Stimulated activated CD8-positive, alpha-beta memory T cell treated with anti-CD3 and anti-CD28 coated beads, Interleukin-7, amount 100 ng/mL, for 24 hours (primary cell): ENCODE measurements around the gene NKAIN1.

ENCODE experiments used
- DNase-seq: peaks from one replicate; pipeline ENCODE4 v3.0.0-alpha.2; 2020; ENCODE audit warnings: low read depth

NKAIN1 gene

GRCh38 chr1:31232689-31233088 lies 7.0 kb downstream of the NKAIN1 start:
- DNase-seq, result no peak

- no peak for DNase-seq
Measured at GRCh38 chr1:31231802-31232201, 7.9 kb downstream of the NKAIN1 start.

- no peak for DNase-seq
Measured at GRCh38 chr1:31230378-31230777, 9.3 kb downstream of the NKAIN1 start.

GRCh38 chr1:31228986-31229385 lies 10.7 kb downstream of the NKAIN1 start:
- no peak for DNase-seq

GRCh38 chr1:31227891-31228568 lies 11.7 kb downstream of the NKAIN1 start:
- DNase-seq, result no peak

- DNase-seq, result no peak
Measured at GRCh38 chr1:31224068-31224467, 15.6 kb downstream of the NKAIN1 start.

GRCh38 chr1:31222176-31222575 lies 17.5 kb downstream of the NKAIN1 start:
- no peak for DNase-seq

- no peak for DNase-seq
Measured at GRCh38 chr1:31221072-31221471, 18.6 kb downstream of the NKAIN1 start.

GRCh38 chr1:31219489-31219888 lies 20.2 kb downstream of the NKAIN1 start:
- DNase-seq, result no peak

GRCh38 chr1:31218705-31219104 lies 21.0 kb downstream of the NKAIN1 start:
- DNase-seq, result no peak

GRCh38 chr1:31216016-31216415 lies 23.7 kb downstream of the NKAIN1 start:
- no peak for DNase-seq

- DNase-seq, result no peak
Measured at GRCh38 chr1:31215065-31215570, 24.6 kb downstream of the NKAIN1 start.

GRCh38 chr1:31214316-31215064 lies 25.2 kb downstream of the NKAIN1 start:
- DNase-seq, result no peak

- DNase-seq, result no peak
Measured at GRCh38 chr1:31208361-31208945, 31.2 kb downstream of the NKAIN1 start.

- DNase-seq, result no peak
Measured at GRCh38 chr1:31207569-31207968, 32.1 kb downstream of the NKAIN1 start.

- no peak for DNase-seq
Measured at GRCh38 chr1:31207046-31207445, 32.6 kb downstream of the NKAIN1 start.

- DNase-seq, result no peak
Measured at GRCh38 chr1:31203215-31203614, 36.5 kb downstream of the NKAIN1 start.

GRCh38 chr1:31201931-31202360 lies 37.7 kb downstream of the NKAIN1 start:
- DNase-seq, result no peak

- DNase-seq, result no peak
Measured at GRCh38 chr1:31199949-31200348, 39.7 kb downstream of the NKAIN1 start.

GRCh38 chr1:31199236-31199790 lies 40.4 kb downstream of the NKAIN1 start:
- no peak for DNase-seq

GRCh38 chr1:31198600-31198999 lies 41.1 kb downstream of the NKAIN1 start:
- DNase-seq, result no peak

GRCh38 chr1:31198150-31198549 lies 41.5 kb downstream of the NKAIN1 start:
- DNase-seq, result no peak

GRCh38 chr1:31196685-31197084 lies 43.0 kb downstream of the NKAIN1 start:
- DNase-seq, result no peak
